ENCODE measurements around the gene ADAM33. TPM values are rescaled to one million over a fixed set of nuclear protein-coding genes. Genes with fewer than 3 reads are reported as not detected.

ADAM33 gene
- polyA plus RNA-seq, 1 experiment: 16.3 TPM

- CTCF ChIA-PET: interaction anchor here (0.8 to 6.5 kb wide), 14 partner anchors 10 to 177 kb away, joined by 3 to 110 read pairs (median 4); partner anchors contain the start of gene SPEF1
- no peaks in the 10 kb centered on the region for H3K27me3 ChIP-seq (ENCODE audit: control insufficient read depth, insufficient read depth, low read length)
- H3K9me3 ChIP-seq (ENCODE audit: control insufficient read depth, insufficient read depth, low read length): no peaks in the 10 kb centered on the region; the same call in 1 of the 2 replicates
- POLR2A ChIA-PET: interaction anchor here (1.2 to 1.5 kb wide), 2 partner anchors 33 to 108 kb away, joined by 3 read pairs; no protein-coding TSS in a partner anchor
- H3K27ac ChIP-seq (ENCODE audit: low read depth, low read length): no peak overlapping the region
- H3K4me3 ChIP-seq (ENCODE audit: low read depth, low read length): no peak overlapping the region
- no peak for TF ChIP-seq CTCF (IDR thresholded peaks at IDR 0.05; ENCODE audit: low read depth, low read length)
- DNase-seq (ENCODE audit: low read depth, low spot score): no peak
Measured at GRCh38 chr20:3677733-3678132, 4.1 kb downstream of the ADAM33 start.

GRCh38 chr20:3674995-3675900 lies 6.6 kb downstream of the ADAM33 start:
- ChIA-PET POLR2A (no interaction called here), CTCF (interaction anchor here (0.5 to 6.5 kb wide), 8 partner anchors 35 to 447 kb away, joined by 3 to 110 read pairs (median 5); partner anchors contain the start of gene SPEF1)
- Histone ChIP-seq H3K27me3 (ENCODE audit: control insufficient read depth, insufficient read depth, low read length) (no peaks in the 10 kb centered on the region), H3K9me3 (ENCODE audit: control insufficient read depth, insufficient read depth, low read length) (no peaks in the 10 kb centered on the region; the same call in 1 of the 2 replicates), H3K4me3 (ENCODE audit: low read depth, low read length) (no peak overlapping the region), H3K27ac (ENCODE audit: low read depth, low read length) (no peak overlapping the region)
- no peak for DNase-seq (ENCODE audit: low read depth, low spot score)
- no peak for TF ChIP-seq CTCF (IDR thresholded peaks at IDR 0.05; ENCODE audit: low read depth, low read length)

- Histone ChIP-seq H3K27ac (ENCODE audit: low read depth, low read length) (no peak overlapping the region), H3K9me3 (ENCODE audit: control insufficient read depth, insufficient read depth, low read length) (no peaks in the 10 kb centered on the region; the same call in 1 of the 2 replicates), H3K4me3 (ENCODE audit: low read depth, low read length) (no peak overlapping the region), H3K27me3 (ENCODE audit: control insufficient read depth, insufficient read depth, low read length) (no peaks in the 10 kb centered on the region)
- TF ChIP-seq CTCF (IDR thresholded peaks at IDR 0.05; ENCODE audit: low read depth, low read length): no peak
- POLR2A ChIA-PET: no interaction called here
- no peak for DNase-seq (ENCODE audit: low read depth, low spot score)
- CTCF ChIA-PET: interaction anchor here (1.0 to 6.5 kb wide), 5 partner anchors 36 to 111 kb away, joined by 3 to 110 read pairs (median 5); partner anchors contain the start of gene SPEF1
Measured at GRCh38 chr20:3674447-3674846, 7.4 kb downstream of the ADAM33 start.

GRCh38 chr20:3673221-3674070 lies 8.4 kb downstream of the ADAM33 start:
- ChIA-PET CTCF (interaction anchor here (1.0 to 6.5 kb wide), 3 partner anchors 37 to 110 kb away, joined by 3 to 110 read pairs (median 5); no protein-coding TSS in a partner anchor), POLR2A (interaction anchor here (1.7 kb wide), 1 partner anchor 14 kb away, joined by 3 read pairs; no protein-coding TSS in a partner anchor)
- Histone ChIP-seq H3K4me3 (ENCODE audit: low read depth, low read length) (no peak overlapping the region), H3K27me3 (ENCODE audit: control insufficient read depth, insufficient read depth, low read length) (no peaks in the 10 kb centered on the region), H3K9me3 (ENCODE audit: control insufficient read depth, insufficient read depth, low read length) (no peaks in the 10 kb centered on the region; the same call in 1 of the 2 replicates), H3K27ac (ENCODE audit: low read depth, low read length) (no peak overlapping the region)
- no peak for DNase-seq (ENCODE audit: low read depth, low spot score)
- TF ChIP-seq CTCF (IDR thresholded peaks at IDR 0.05; ENCODE audit: low read depth, low read length): no peak
